GM19438 (cell line): ENCODE data around the gene REPS1.
A peak's percentile ranks its signal among the peaks of the same experiment; 100 is the strongest.
"Not testable (repeated sequence)": the region's sequence is repeated elsewhere in the genome, so short reads cannot be mapped to it uniquely, and the experiment has no call there.

Experiments used
- ATAC-seq: cut with Tn5 transposase; IDR thresholded peaks from one replicate; pipeline ENCODE4 v1.9.1; 2021; ENCODE audit warnings: low read depth; ENCODE audit not compliant: unreplicated experiment

REPS1 gene

DNA sequence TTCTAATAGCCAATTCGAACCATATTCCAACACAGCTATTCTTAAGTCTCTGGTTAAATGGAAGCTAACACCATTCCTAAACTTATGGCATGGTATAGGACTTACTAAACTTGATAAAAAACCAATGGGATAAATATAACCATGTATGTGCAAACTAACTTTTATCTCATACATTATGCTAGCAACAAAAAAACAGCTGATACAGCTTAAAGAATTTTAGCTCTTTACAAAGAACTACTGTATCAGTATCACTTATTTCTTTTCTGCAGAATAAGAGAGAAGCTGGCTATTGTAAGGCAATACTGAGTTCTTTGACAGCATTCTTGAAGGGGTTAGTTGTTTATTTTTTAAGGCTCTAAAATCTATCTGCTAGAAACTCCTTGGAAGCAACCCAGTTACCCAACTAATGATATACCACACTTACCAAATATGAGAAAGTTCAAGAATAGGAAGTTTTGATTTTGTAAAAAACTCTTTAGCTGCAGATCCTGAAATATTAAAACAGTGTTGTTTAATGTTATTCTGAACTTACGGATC, 44.9 kb downstream of the REPS1 start:
- no peak for ATAC-seq

DNA sequence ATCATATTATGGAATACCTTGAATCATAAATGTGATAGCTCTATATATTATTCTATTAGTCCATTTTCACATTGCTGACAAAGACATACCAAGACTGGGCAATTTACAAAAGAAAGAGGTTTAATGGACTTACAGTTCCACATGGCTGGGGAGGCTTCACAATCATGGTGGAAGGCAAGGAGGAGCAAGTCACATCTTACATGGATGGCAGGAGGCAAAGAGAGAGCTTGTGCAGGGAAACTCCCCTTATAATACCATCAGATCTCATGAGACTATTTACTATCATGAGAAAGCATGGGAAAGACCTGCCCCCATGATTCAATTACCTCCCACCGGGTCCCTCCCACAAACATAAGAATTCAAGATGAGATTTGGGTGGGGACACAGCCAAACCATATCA, 51.2 kb downstream of the REPS1 start:
- ATAC-seq: not testable (repeated sequence)

GRCh38 chr6:138931660-138932059, 56.4 kb downstream of the REPS1 start:
- ATAC-seq: no peak

- no peak for ATAC-seq
Measured at GRCh38 chr6:138926579-138926978, 61.5 kb downstream of the REPS1 start.

- ATAC-seq: no peak
Measured at GRCh38 chr6:138925806-138926205, 62.2 kb downstream of the REPS1 start.

DNA sequence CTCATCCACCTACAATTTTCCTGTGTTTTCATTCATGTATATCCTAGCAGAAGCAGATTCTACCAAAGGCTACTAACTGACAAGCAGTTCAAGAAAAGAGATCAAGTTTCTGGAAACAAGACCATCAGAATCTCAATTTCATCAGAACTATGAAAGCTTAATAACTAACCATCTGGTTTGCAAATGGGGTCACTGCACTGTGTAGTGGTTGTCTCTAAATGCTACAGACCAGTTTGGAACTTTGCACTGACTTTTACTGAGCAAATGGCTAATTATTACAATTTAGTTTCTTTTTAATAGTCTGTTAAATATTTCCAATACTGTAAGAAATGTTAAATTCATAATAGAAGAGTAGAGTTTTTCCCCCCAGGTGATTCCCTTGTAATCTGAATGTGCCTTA, 64.5 kb downstream of the REPS1 start:
- ATAC-seq: peak; percentile 79

- no peak for ATAC-seq
Measured at GRCh38 chr6:138920906-138921305, 67.1 kb downstream of the REPS1 start.

DNA sequence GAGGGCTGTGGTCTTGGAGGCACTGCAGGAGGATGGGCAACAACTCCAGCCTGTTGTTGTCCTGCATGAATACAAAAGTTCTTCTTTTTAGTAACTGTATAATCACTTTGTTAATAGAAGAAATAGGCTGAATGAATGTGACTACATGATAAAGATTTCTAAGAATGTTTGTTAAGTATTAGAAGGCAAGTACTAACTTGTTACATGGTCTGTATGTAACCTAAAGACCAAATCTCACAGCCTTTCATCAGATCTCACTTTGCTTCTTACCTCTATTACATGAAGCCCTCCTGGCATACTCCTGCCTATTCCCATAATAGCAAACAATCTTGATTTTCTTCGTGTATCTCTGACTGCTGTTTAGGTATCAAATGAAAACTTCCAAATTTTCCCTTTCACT, 73.4 kb downstream of the REPS1 start:
- ATAC-seq: no peak

DNA sequence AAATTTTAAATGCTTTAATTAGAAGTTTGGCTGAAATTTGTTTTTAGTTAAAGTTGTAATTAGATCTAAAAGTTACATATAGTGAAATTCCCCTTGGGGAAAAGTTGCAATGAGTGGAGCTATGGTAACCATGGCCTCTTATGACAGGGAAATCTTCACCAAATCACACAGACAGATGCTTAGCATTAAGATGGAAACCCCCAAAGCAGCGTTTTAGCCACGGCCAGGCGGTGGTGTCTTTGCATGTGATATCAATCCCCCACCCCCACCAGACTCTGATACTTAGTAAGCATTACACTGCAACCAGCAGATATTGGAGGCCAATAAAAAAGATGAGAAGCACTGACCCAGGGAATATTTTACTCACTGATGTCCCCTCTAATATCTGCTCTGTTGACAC, 75.7 kb downstream of the REPS1 start:
- no peak for ATAC-seq

DNA sequence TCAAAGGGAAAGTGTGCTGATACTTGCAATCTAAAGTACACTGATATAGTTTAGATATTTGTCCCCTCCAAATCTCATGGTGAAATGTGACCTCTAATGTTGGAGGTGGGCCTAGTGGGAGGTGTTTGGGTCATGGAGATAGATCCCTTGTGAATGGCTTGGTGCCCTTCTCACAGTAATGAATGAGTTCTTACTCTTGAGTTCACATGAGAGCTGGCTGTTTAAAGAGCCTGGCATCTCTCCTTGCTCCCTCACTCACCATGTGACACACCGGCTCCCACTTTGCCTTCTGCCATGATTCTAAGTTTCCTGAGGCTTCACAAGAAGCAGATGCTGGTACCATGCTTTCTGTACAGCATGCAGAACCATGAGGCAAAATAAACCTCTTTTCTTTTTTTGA, 78.1 kb downstream of the REPS1 start:
- no peak for ATAC-seq

- no peak for ATAC-seq
Measured at GRCh38 chr6:138909511-138909910, 78.5 kb downstream of the REPS1 start.

DNA sequence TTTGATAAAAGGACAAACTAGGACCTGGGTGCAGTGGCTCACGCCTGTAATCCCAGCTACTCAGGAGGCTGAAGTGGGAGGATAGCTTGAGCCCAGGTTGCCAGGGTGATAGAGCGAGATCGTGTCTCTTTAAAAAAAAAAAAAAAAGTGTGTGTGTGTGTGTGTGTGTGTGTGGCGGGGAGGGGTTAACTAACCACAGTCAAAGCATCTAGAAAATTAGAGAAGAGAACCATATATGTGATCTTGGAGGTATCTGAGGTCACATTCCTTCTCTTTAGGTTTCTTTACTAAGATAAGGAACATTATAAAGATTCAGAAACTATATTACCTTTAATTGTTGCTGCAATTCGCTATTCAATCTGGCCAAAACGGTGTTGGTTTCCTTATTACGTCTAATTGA, 80.9 kb downstream of the REPS1 start:
- ATAC-seq: no peak

GRCh38 chr6:138897031-138897430, 91.0 kb downstream of the REPS1 start:
- ATAC-seq: no peak

DNA sequence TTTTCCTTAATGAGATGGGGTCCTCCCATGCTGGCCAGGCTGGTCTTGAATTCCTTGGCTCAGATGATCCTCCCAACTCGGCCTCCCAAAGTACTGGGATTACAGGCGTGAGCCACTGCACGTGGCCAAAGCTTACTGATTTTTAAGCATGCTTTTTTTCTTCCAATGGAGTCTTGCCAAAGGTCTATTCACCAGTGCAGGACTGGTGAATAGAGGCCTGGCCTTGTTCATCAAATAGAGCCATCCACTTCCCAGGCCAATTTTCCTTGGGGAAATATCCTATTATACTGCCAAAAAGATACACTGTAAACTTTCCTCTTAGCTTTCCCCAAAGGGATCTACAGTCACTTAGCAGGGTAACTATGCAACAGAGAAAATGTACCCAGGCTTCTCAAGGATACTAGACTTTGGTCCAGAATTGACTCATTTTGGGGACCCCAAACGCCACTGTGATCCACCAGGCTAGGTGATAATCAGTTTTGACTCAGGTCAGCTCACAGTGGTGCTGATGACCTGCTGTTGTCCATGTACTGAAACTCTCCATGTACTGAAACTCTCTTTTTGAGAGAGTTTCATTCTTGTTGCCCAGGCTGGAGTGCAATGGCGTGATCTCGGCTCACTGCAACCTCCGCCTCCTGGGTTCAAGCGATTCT, 91.8 kb downstream of the REPS1 start:
- ATAC-seq: no peak

DNA sequence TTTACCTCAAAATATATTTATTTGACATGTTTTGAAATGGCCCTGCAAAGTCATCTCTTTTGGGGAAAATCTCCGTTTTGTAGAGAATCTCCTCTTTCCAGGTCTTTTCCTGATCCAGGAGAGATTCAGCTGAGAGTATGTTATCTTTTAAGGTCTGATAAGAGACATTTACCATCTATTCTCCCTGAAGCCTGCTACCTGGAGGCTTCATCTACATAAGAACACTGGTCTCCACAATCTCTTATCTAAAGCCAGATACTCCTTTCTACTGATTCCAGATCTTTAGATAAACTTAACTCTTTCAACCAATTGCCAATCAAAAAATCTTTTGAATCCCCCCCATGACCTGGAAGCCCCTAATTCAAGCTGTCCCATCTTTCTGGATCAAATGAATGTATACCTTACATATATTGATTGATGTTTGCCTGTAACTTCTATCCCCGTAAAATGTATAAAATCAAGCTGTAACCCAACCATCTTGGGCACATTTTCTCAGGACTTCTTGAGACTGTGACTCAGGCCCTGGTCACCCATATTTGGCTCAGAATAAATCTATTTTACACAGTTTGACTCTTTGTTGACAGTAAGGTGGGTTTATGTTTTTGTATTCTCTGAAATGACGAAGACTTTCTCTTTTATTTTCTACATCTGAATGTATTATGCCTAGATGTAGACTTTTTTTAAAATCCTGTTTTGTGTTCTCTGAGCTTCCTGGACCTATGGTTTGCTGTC, 96.6 kb downstream of the REPS1 start:
- ATAC-seq: no peak

- no peak for ATAC-seq
Measured at GRCh38 chr6:138885156-138885819, 102.8 kb downstream of the REPS1 start.

DNA sequence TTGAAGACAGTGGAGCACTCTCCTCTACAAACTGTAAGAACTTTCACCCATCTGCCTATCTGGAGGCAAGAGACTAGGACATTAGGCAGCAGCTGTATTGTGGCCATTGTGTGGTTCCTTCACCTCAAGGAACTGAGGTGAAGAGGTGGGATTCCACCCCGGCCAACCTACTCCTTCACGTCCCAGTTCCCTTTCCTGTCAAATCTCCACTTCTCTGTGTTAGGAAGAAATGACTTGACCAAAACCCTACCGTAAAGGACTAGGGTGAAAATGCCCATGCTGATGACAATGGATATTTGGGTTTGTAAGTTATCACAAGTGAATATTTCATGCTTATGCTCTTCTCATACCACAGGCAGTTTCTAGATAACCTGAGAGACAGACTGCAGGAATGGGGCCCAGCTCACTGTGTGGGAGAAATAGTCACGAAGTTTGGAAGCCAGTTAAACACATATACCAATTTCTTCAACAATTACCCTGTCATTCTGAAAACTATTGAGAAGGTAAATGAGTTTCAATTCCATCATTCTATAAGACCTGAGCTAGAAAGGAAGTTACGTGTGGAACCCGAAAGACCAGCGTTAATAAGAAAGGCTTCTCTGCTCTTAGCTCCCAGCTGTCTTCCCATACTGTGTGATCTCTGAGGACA, 105.6 kb downstream of the REPS1 start:
- peak; percentile 80 for ATAC-seq

DNA sequence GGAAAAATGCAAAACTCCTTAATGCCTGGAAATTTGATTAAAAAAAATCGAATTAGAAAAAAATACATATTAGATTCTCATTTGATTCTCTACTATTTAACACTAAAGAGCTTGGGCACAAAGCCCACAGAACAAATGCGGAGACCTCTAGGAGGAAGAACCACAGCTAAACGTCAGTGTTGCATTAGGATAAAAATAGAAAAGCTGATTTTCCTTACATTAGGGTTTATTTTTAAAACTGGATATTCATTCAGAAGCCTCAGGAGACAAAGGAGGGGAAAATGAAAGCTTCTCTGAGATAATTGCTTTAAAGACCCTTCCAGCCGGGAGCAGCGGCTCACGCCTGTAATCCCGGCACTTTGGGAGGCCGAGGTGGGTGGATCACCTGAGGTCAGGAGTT, 114.9 kb downstream of the REPS1 start:
- no peak for ATAC-seq

- no peak for ATAC-seq
Measured at GRCh38 chr6:138869398-138869797, 118.7 kb downstream of the REPS1 start.

DNA sequence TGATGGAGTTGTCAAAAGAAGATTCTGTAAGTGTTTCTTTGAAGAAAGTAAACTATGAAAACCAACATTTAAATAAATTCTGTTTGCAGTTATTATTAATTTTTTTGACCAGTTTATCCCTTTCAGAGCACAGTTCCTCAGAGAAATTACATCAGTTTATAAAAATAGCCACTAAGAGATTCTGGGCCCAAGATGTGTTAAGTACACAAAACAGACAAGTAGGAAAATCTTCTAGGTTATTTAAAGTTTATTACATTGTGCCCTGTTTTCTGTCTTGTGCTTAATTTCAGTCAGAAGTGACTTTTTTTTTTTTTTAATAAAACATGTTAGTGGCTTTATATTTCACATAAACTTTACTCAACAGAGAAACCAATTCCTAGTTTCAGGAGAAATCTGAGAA, 119.9 kb downstream of the REPS1 start:
- ATAC-seq: no peak

- ATAC-seq: no peak
Measured at GRCh38 chr6:138865480-138866109, 122.5 kb downstream of the REPS1 start.
